ENCODE measurements around the gene MYCL.
"Not testable (repeated sequence)": the region's sequence is repeated elsewhere in the genome, so short reads cannot be mapped to it uniquely, and the experiment has no call there.

MYCL gene

GRCh38 chr1:39933956-39934941 is 32.5 kb upstream of the MYCL start:
- no peaks in the 10 kb centered on the region for H3K36me3 ChIP-seq (ENCODE audit: control insufficient read depth, insufficient read depth, low read length)
- H3K4me3 ChIP-seq (ENCODE audit: low read length) = peak overlapping the region; percentile 22
- H3K27ac ChIP-seq (ENCODE audit: low read depth, low read length) = no peak overlapping the region
- H3K27me3 ChIP-seq (ENCODE audit: control insufficient read depth, insufficient read depth, low read length) = no peaks in the 10 kb centered on the region
- H3K4me1 ChIP-seq (ENCODE audit: control insufficient read depth, insufficient read depth, low read length) = no peaks in the 10 kb centered on the region
- H3K9ac ChIP-seq (ENCODE audit: low read length) = peak overlapping the region; percentile 3

- Histone ChIP-seq H3K36me3 (ENCODE audit: control insufficient read depth, insufficient read depth, low read length) (no peaks in the 10 kb centered on the region), H3K27ac (ENCODE audit: low read depth, low read length) (no peak overlapping the region), H3K4me3 (ENCODE audit: low read length) (no peak overlapping the region), H3K4me1 (ENCODE audit: control insufficient read depth, insufficient read depth, low read length) (no peaks in the 10 kb centered on the region), H3K9ac (ENCODE audit: low read length) (no peak overlapping the region), H3K27me3 (ENCODE audit: control insufficient read depth, insufficient read depth, low read length) (no peaks in the 10 kb centered on the region)
Observed at GRCh38 chr1:39928809-39929587, 27.3 kb upstream of the MYCL start.

DNA sequence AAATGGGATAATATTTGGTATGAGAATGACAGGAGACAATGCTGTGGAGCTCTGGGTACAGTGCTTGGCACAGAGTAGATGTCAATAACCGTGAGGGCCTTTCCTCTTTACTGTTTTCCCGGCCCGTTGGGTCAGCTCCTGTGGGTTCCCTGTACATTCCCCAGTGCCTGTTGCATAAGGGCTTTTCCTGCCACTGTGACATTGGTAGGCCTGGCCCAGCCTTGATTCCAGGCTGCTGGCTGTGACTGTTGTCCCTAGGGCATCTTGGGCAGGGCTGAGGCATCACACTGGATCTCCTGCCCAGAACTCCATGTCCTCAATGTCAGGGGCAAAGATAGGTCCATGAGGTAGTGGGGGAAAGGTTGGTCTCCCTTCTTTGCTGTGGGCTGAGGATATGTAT is 25.8 kb upstream of the MYCL start:
- H3K36me3 ChIP-seq (ENCODE audit: control insufficient read depth, insufficient read depth, low read length) = no peaks in the 10 kb centered on the region
- H3K27ac ChIP-seq (ENCODE audit: low read depth, low read length) = no peak overlapping the region
- no peak overlapping the region for H3K4me3 ChIP-seq (ENCODE audit: low read length)
- no peak overlapping the region for H3K9ac ChIP-seq (ENCODE audit: low read length)
- no peaks in the 10 kb centered on the region for H3K4me1 ChIP-seq (ENCODE audit: control insufficient read depth, insufficient read depth, low read length)
- no peaks in the 10 kb centered on the region for H3K27me3 ChIP-seq (ENCODE audit: control insufficient read depth, insufficient read depth, low read length)

GRCh38 chr1:39926820-39927219 is 25.1 kb upstream of the MYCL start:
- no peaks in the 10 kb centered on the region for H3K4me1 ChIP-seq (ENCODE audit: control insufficient read depth, insufficient read depth, low read length)
- no peaks in the 10 kb centered on the region for H3K36me3 ChIP-seq (ENCODE audit: control insufficient read depth, insufficient read depth, low read length)
- H3K27ac ChIP-seq (ENCODE audit: low read depth, low read length) = no peak overlapping the region
- no peak overlapping the region for H3K9ac ChIP-seq (ENCODE audit: low read length)
- H3K27me3 ChIP-seq (ENCODE audit: control insufficient read depth, insufficient read depth, low read length) = no peaks in the 10 kb centered on the region
- H3K4me3 ChIP-seq (ENCODE audit: low read length) = no peak overlapping the region

DNA sequence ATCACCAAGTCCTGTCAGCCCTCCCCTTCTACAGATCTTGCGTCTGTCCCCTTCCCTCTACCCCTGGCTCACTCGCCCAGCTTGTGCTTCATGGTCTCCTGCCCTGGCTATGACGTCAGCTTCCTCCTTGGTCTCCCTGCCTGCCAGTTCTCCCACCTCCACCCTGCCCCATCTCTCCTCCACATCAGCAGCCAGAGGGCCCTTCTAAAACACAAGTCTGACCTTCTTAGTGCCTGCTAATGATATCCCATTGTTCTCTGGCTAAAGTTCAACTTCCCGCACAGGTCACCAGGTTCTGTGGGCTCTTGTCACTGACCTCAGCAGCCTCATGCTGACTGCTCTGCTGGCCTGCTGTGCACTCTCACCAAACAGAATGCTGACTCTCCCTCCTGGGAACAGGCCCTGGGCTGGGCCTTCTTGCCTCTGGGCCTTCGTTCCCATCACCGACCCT is 24.7 kb upstream of the MYCL start:
- no peak overlapping the region for H3K9ac ChIP-seq (ENCODE audit: low read length)
- H3K4me3 ChIP-seq (ENCODE audit: low read length) = no peak overlapping the region
- no peaks in the 10 kb centered on the region for H3K4me1 ChIP-seq (ENCODE audit: control insufficient read depth, insufficient read depth, low read length)
- no peaks in the 10 kb centered on the region for H3K27me3 ChIP-seq (ENCODE audit: control insufficient read depth, insufficient read depth, low read length)
- H3K36me3 ChIP-seq (ENCODE audit: control insufficient read depth, insufficient read depth, low read length) = no peaks in the 10 kb centered on the region
- H3K27ac ChIP-seq (ENCODE audit: low read depth, low read length) = no peak overlapping the region

DNA sequence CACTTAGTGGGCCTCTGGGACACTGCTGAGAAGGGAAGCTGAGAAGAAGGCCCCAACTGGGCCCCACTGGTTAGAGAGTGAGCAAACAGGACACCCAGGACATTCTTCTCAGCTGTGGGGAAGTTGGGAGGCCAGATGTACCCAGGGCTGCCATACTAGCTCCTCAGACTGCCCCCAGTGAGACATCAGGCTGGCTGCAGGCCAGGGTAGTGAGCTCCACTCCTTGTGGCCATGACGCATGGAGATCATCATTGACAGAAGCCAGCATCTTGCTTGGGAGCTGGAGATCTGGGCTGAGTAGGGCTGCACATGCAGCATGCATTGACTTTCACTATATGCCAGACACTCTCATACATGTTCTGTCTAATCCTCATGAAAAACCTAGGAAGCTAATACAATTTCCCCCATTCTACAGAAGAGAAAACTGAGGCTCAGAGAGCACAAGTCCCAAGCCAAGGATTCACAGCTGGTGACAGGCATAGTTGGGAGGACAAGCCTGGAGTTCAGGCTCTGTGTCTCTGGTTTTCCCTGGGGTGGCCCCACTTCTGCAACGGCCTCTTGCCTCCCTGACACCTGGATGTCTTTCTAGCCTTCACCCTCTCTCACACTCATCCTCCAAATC is 24.1 kb upstream of the MYCL start:
- Histone ChIP-seq H3K4me3 (ENCODE audit: low read length) (no peak overlapping the region), H3K9ac (ENCODE audit: low read length) (no peak overlapping the region), H3K27me3 (ENCODE audit: control insufficient read depth, insufficient read depth, low read length) (no peaks in the 10 kb centered on the region), H3K36me3 (ENCODE audit: control insufficient read depth, insufficient read depth, low read length) (no peaks in the 10 kb centered on the region), H3K27ac (ENCODE audit: low read depth, low read length) (no peak overlapping the region), H3K4me1 (ENCODE audit: control insufficient read depth, insufficient read depth, low read length) (no peaks in the 10 kb centered on the region)

DNA sequence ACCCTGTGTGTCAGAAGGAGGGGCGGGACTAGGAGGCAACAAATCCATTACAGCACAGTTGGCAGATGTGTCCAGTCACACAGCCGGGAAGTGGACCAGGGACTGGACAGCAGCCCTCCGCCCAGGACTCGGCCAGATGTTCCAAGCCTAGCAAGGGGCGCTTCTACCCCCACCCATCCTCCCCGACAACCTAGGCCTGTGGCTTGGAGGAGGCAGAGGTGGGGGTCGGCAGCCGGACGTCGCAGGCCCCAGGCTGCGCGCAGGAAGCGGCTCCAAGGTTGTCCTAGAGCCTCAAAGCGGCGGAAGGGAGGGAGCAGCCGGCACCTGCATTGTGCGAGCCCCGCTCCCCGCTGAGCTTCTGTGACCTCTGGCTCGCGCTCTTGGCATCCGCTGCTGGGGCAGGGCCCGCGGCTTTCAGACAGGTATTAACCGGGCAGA is 20.6 kb upstream of the MYCL start:
- Histone ChIP-seq H3K4me3 (ENCODE audit: low read length) (no peak overlapping the region), H3K27ac (ENCODE audit: low read depth, low read length) (no peak overlapping the region), H3K4me1 (ENCODE audit: control insufficient read depth, insufficient read depth, low read length) (no peaks in the 10 kb centered on the region), H3K9ac (ENCODE audit: low read length) (no peak overlapping the region), H3K27me3 (ENCODE audit: control insufficient read depth, insufficient read depth, low read length) (no peaks in the 10 kb centered on the region), H3K36me3 (ENCODE audit: control insufficient read depth, insufficient read depth, low read length) (no peaks in the 10 kb centered on the region)

GRCh38 chr1:39919545-39919944 is 17.8 kb upstream of the MYCL start:
- Histone ChIP-seq H3K4me1 (ENCODE audit: control insufficient read depth, insufficient read depth, low read length) (no peaks in the 10 kb centered on the region), H3K9ac (ENCODE audit: low read length) (no peak overlapping the region), H3K4me3 (ENCODE audit: low read length) (no peak overlapping the region), H3K27ac (ENCODE audit: low read depth, low read length) (no peak overlapping the region), H3K36me3 (ENCODE audit: control insufficient read depth, insufficient read depth, low read length) (no peaks in the 10 kb centered on the region), H3K27me3 (ENCODE audit: control insufficient read depth, insufficient read depth, low read length) (no peaks in the 10 kb centered on the region)

- no peak overlapping the region for H3K9ac ChIP-seq (ENCODE audit: low read length)
- H3K27ac ChIP-seq (ENCODE audit: low read depth, low read length) = no peak overlapping the region
- no peaks in the 10 kb centered on the region for H3K36me3 ChIP-seq (ENCODE audit: control insufficient read depth, insufficient read depth, low read length)
- no peaks in the 10 kb centered on the region for H3K27me3 ChIP-seq (ENCODE audit: control insufficient read depth, insufficient read depth, low read length)
- no peaks in the 10 kb centered on the region for H3K4me1 ChIP-seq (ENCODE audit: control insufficient read depth, insufficient read depth, low read length)
- no peak overlapping the region for H3K4me3 ChIP-seq (ENCODE audit: low read length)
Observed at GRCh38 chr1:39917825-39918224, 16.1 kb upstream of the MYCL start.

GRCh38 chr1:39915499-39916129 is 13.9 kb upstream of the MYCL start:
- no peaks in the 10 kb centered on the region for H3K36me3 ChIP-seq (ENCODE audit: control insufficient read depth, insufficient read depth, low read length)
- H3K9ac ChIP-seq (ENCODE audit: low read length) = no peak overlapping the region
- no peak overlapping the region for H3K4me3 ChIP-seq (ENCODE audit: low read length)

GRCh38 chr1:39913136-39913535 is 11.4 kb upstream of the MYCL start:
- not testable (repeated sequence) for H3K4me1 ChIP-seq (ENCODE audit: control insufficient read depth, insufficient read depth, low read length); H3K9ac ChIP-seq (ENCODE audit: low read length)

More at GRCh38 chr1:39915499-39916129, 13.9 kb upstream of the MYCL start:
- H3K27ac ChIP-seq (ENCODE audit: low read depth, low read length) = no peak overlapping the region
- H3K4me1 ChIP-seq (ENCODE audit: control insufficient read depth, insufficient read depth, low read length) = no peaks in the 10 kb centered on the region
- H3K27me3 ChIP-seq (ENCODE audit: control insufficient read depth, insufficient read depth, low read length) = no peaks in the 10 kb centered on the region

GRCh38 chr1:39910263-39910662 is 8.5 kb upstream of the MYCL start:
- H3K4me1 ChIP-seq (ENCODE audit: control insufficient read depth, insufficient read depth, low read length) = no peaks in the 10 kb centered on the region
- no peaks in the 10 kb centered on the region for H3K36me3 ChIP-seq (ENCODE audit: control insufficient read depth, insufficient read depth, low read length)
- no peak overlapping the region for H3K27ac ChIP-seq (ENCODE audit: low read depth, low read length)

More at GRCh38 chr1:39913136-39913535, 11.4 kb upstream of the MYCL start:
- not testable (repeated sequence) for H3K4me3 ChIP-seq (ENCODE audit: low read length); H3K27me3 ChIP-seq (ENCODE audit: control insufficient read depth, insufficient read depth, low read length); H3K36me3 ChIP-seq (ENCODE audit: control insufficient read depth, insufficient read depth, low read length); H3K27ac ChIP-seq (ENCODE audit: low read depth, low read length)

More at GRCh38 chr1:39910263-39910662, 8.5 kb upstream of the MYCL start:
- H3K9ac ChIP-seq (ENCODE audit: low read length) = no peak overlapping the region
- no peak overlapping the region for H3K4me3 ChIP-seq (ENCODE audit: low read length)
- H3K27me3 ChIP-seq (ENCODE audit: control insufficient read depth, insufficient read depth, low read length) = no peaks in the 10 kb centered on the region
